HG03095 (cell line): Measurements from ENCODE around the gene BRCC3.
A peak's percentile ranks its signal among the peaks of the same experiment; 100 is the strongest.

ENCODE experiments used
- ATAC-seq: cut with Tn5 transposase; IDR thresholded peaks from one replicate; pipeline ENCODE4 v1.9.1; 2021; ENCODE audit warnings: moderate library complexity; ENCODE audit not compliant: unreplicated experiment

Gene BRCC3

GRCh38 chrX:155056877-155057792 is 14.2 kb upstream of the BRCC3 start:
- ATAC-seq = peak; percentile 86

GRCh38 chrX:155061760-155062159 is 9.5 kb upstream of the BRCC3 start:
- no peak for ATAC-seq

GRCh38 chrX:155065035-155065734 is 6.1 kb upstream of the BRCC3 start:
- ATAC-seq = no peak

- no peak for ATAC-seq
Measured at GRCh38 chrX:155068165-155068564, 3.1 kb upstream of the BRCC3 start.

GRCh38 chrX:155069414-155069813 is 1.9 kb upstream of the BRCC3 start:
- ATAC-seq = no peak

- ATAC-seq = no peak
Measured at GRCh38 chrX:155070038-155070437, 1.3 kb upstream of the BRCC3 start.

GRCh38 chrX:155070663-155070974 is 689 bp upstream of the BRCC3 start:
- ATAC-seq = peak; percentile 12

GRCh38 chrX:155071694-155072280 is 479 bp downstream of the BRCC3 start:
- ATAC-seq = no peak

- no peak for ATAC-seq
Measured at GRCh38 chrX:155086202-155086840, 15.0 kb downstream of the BRCC3 start.

GRCh38 chrX:155086961-155087735 is 15.8 kb downstream of the BRCC3 start:
- ATAC-seq = no peak

GRCh38 chrX:155094468-155095061 is 23.3 kb downstream of the BRCC3 start:
- ATAC-seq = no peak

GRCh38 chrX:155105919-155106318 is 34.6 kb downstream of the BRCC3 start:
- no peak for ATAC-seq

- ATAC-seq = no peak
Measured at GRCh38 chrX:155108427-155108826, 37.1 kb downstream of the BRCC3 start.

- ATAC-seq = no peak
Measured at GRCh38 chrX:155112171-155112570, 40.9 kb downstream of the BRCC3 start.

- ATAC-seq = no peak
Measured at GRCh38 chrX:155113097-155113496, 41.8 kb downstream of the BRCC3 start.

GRCh38 chrX:155115174-155115819 is 44.0 kb downstream of the BRCC3 start:
- ATAC-seq = no peak

- ATAC-seq = no peak
Measured at GRCh38 chrX:155127465-155127864, 56.2 kb downstream of the BRCC3 start.

GRCh38 chrX:155127940-155128339 is 56.6 kb downstream of the BRCC3 start:
- no peak for ATAC-seq

GRCh38 chrX:155132110-155132509 is 60.8 kb downstream of the BRCC3 start:
- no peak for ATAC-seq

- no peak for ATAC-seq
Measured at GRCh38 chrX:155134255-155134654, 62.9 kb downstream of the BRCC3 start.
